ENCODE measurements around the gene UHRF1. TPM values are rescaled to one million over a fixed set of nuclear protein-coding genes. Genes with fewer than 3 reads are reported as not detected.
A peak's percentile ranks its signal among the peaks of the same experiment; 100 is the strongest.

The UHRF1 gene
- total and polyA plus RNA-seq, 2 of the 13 experiments (the other 11 are each of a cell fraction or from before 2014, with no cell fraction given), result 6.8 to 78.4 TPM

- TF ChIP-seq, protein P1, sequence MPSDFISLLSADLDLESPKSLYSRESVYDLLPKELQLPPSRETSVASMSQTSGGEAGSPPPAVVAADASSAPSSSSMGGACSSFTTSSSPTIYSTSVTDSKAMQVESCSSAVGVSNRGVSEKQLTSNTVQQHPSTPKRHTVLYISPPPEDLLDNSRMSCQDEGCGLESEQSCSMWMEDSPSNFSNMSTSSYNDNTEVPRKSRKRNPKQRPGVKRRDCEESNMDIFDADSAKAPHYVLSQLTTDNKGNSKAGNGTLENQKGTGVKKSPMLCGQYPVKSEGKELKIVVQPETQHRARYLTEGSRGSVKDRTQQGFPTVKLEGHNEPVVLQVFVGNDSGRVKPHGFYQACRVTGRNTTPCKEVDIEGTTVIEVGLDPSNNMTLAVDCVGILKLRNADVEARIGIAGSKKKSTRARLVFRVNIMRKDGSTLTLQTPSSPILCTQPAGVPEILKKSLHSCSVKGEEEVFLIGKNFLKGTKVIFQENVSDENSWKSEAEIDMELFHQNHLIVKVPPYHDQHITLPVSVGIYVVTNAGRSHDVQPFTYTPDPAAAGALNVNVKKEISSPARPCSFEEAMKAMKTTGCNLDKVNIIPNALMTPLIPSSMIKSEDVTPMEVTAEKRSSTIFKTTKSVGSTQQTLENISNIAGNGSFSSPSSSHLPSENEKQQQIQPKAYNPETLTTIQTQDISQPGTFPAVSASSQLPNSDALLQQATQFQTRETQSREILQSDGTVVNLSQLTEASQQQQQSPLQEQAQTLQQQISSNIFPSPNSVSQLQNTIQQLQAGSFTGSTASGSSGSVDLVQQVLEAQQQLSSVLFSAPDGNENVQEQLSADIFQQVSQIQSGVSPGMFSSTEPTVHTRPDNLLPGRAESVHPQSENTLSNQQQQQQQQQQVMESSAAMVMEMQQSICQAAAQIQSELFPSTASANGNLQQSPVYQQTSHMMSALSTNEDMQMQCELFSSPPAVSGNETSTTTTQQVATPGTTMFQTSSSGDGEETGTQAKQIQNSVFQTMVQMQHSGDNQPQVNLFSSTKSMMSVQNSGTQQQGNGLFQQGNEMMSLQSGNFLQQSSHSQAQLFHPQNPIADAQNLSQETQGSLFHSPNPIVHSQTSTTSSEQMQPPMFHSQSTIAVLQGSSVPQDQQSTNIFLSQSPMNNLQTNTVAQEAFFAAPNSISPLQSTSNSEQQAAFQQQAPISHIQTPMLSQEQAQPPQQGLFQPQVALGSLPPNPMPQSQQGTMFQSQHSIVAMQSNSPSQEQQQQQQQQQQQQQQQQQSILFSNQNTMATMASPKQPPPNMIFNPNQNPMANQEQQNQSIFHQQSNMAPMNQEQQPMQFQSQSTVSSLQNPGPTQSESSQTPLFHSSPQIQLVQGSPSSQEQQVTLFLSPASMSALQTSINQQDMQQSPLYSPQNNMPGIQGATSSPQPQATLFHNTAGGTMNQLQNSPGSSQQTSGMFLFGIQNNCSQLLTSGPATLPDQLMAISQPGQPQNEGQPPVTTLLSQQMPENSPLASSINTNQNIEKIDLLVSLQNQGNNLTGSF (CRISPR knock-in tag; IDR thresholded peaks at IDR 0.05), result no peak
- TF ChIP-seq, protein P2, sequence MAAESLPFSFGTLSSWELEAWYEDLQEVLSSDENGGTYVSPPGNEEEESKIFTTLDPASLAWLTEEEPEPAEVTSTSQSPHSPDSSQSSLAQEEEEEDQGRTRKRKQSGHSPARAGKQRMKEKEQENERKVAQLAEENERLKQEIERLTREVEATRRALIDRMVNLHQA (CRISPR knock-in tag; IDR thresholded peaks at IDR 0.05), result no peak
- TF ChIP-seq, protein P3, sequence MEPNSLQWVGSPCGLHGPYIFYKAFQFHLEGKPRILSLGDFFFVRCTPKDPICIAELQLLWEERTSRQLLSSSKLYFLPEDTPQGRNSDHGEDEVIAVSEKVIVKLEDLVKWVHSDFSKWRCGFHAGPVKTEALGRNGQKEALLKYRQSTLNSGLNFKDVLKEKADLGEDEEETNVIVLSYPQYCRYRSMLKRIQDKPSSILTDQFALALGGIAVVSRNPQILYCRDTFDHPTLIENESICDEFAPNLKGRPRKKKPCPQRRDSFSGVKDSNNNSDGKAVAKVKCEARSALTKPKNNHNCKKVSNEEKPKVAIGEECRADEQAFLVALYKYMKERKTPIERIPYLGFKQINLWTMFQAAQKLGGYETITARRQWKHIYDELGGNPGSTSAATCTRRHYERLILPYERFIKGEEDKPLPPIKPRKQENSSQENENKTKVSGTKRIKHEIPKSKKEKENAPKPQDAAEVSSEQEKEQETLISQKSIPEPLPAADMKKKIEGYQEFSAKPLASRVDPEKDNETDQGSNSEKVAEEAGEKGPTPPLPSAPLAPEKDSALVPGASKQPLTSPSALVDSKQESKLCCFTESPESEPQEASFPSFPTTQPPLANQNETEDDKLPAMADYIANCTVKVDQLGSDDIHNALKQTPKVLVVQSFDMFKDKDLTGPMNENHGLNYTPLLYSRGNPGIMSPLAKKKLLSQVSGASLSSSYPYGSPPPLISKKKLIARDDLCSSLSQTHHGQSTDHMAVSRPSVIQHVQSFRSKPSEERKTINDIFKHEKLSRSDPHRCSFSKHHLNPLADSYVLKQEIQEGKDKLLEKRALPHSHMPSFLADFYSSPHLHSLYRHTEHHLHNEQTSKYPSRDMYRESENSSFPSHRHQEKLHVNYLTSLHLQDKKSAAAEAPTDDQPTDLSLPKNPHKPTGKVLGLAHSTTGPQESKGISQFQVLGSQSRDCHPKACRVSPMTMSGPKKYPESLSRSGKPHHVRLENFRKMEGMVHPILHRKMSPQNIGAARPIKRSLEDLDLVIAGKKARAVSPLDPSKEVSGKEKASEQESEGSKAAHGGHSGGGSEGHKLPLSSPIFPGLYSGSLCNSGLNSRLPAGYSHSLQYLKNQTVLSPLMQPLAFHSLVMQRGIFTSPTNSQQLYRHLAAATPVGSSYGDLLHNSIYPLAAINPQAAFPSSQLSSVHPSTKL (CRISPR knock-in tag; IDR thresholded peaks at IDR 0.05), result no peak
- TF ChIP-seq SMARCC2 (IDR thresholded peaks at IDR 0.05) (no peak), ELK4 (CRISPR knock-in tag; IDR thresholded peaks at IDR 0.05; ENCODE audit: borderline replicate concordance) (no peak), ZNF24 (IDR thresholded peaks at IDR 0.05) (no peak), BORCS8-MEF2B (CRISPR knock-in tag; IDR thresholded peaks at IDR 0.05) (peak; percentile 18; the same call in 1 of the 2 replicates), ZNF737 (CRISPR knock-in tag; IDR thresholded peaks at IDR 0.05; ENCODE audit: borderline replicate concordance) (no peak), ZNF275 (CRISPR knock-in tag; IDR thresholded peaks at IDR 0.05; ENCODE audit: borderline replicate concordance) (no peak), ZNF746 (CRISPR knock-in tag; IDR thresholded peaks at IDR 0.05) (no peak)
- TF ChIP-seq, protein P4, sequence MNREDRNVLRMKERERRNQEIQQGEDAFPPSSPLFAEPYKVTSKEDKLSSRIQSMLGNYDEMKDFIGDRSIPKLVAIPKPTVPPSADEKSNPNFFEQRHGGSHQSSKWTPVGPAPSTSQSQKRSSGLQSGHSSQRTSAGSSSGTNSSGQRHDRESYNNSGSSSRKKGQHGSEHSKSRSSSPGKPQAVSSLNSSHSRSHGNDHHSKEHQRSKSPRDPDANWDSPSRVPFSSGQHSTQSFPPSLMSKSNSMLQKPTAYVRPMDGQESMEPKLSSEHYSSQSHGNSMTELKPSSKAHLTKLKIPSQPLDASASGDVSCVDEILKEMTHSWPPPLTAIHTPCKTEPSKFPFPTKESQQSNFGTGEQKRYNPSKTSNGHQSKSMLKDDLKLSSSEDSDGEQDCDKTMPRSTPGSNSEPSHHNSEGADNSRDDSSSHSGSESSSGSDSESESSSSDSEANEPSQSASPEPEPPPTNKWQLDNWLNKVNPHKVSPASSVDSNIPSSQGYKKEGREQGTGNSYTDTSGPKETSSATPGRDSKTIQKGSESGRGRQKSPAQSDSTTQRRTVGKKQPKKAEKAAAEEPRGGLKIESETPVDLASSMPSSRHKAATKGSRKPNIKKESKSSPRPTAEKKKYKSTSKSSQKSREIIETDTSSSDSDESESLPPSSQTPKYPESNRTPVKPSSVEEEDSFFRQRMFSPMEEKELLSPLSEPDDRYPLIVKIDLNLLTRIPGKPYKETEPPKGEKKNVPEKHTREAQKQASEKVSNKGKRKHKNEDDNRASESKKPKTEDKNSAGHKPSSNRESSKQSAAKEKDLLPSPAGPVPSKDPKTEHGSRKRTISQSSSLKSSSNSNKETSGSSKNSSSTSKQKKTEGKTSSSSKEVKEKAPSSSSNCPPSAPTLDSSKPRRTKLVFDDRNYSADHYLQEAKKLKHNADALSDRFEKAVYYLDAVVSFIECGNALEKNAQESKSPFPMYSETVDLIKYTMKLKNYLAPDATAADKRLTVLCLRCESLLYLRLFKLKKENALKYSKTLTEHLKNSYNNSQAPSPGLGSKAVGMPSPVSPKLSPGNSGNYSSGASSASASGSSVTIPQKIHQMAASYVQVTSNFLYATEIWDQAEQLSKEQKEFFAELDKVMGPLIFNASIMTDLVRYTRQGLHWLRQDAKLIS (CRISPR knock-in tag; IDR thresholded peaks at IDR 0.05), result no peak
Observed at GRCh38 chr19:4968462-4969291, 59.4 kb downstream of the UHRF1 start, which contains the start of gene KDM4B (continued).
